Right atrium auricular region (tissue), 2 donors: ENCODE measurements around the gene RFC4. TPM values are rescaled to one million over a fixed set of nuclear protein-coding genes. Genes with fewer than 3 reads are reported as not detected.
A peak's percentile ranks its signal among the peaks of the same experiment; 100 is the strongest.

Experiments
- DNase-seq: peaks from one replicate; pipeline ENCODE4 v3.0.0-alpha.2; 2019; ENCODE audit warnings: low spot score
- H3K27ac ChIP-seq, 2 donors: fragments of 200-600 bp; sonication (generic); 1 replicate in 1 of 2; 2 replicates in 1 of 2; pipeline ENCODE4 v1.5.1; 2016 to 2019
- H3K27me3 ChIP-seq, 2 donors: fragments of 200-600 bp; sonication (generic); one replicate each; pipeline versions ENCODE4 v1.5.1 to v1.6.0; 2017 to 2019
- H3K36me3 ChIP-seq: fragments of 200-600 bp; sonication (generic); one replicate; pipeline ENCODE4 v1.5.1; 2016
- H3K4me1 ChIP-seq, 2 donors: fragments of 200-600 bp; sonication (generic); one replicate each; pipeline versions ENCODE4 v1.5.1 to v1.6.0; 2017 to 2019
- H3K4me3 ChIP-seq, 2 donors: fragments of 200-600 bp; sonication (generic); 1 replicate in 1 of 2; 2 replicates in 1 of 2; pipeline ENCODE4 v1.5.1; 2017 to 2019; ENCODE audit warnings: mild to moderate bottlenecking in 1 of 2, moderate library complexity in 1 of 2
- H3K9me3 ChIP-seq, 2 donors: fragments of 200-600 bp; sonication (generic); one replicate each; pipeline ENCODE4 v1.5.1; 2019
- CTCF ChIP-seq, 2 donors: fragments of 200-600 bp; sonication (generic); IDR thresholded peaks; one replicate each; pipeline ENCODE4 v1.5.1; 2019; ENCODE audit warnings: antibody characterized with exemption in 2 of 2
- total RNA-seq, 2 donors: library from RNA; depleted of rRNA; stranded (reverse); fragments of >200 nt; gene quantifications; one replicate each; pipeline ENCODE4 v1.1.0, GENCODE V29; 2016

Gene RFC4
- total RNA-seq, 2 donors from 2014 or later = 7.2 to 8.9 TPM

GRCh38 chr3:186754006-186754405, 52.3 kb downstream of the RFC4 start:
- no peak for TF ChIP-seq CTCF (IDR thresholded peaks at IDR 0.05)
- DNase-seq = no peak
- H3K4me3 ChIP-seq = no peak overlapping the region
- peaks cover 0 to 8% of the 10 kb centered on the region in 2 donors for H3K4me1 ChIP-seq
- H3K9me3 ChIP-seq = no peaks in the 10 kb centered on the region
- no peaks in the 10 kb centered on the region for H3K27me3 ChIP-seq
- no peak overlapping the region for H3K27ac ChIP-seq
- H3K36me3 ChIP-seq = no peaks in the 10 kb centered on the region

- Histone ChIP-seq H3K27ac (peak overlapping the region in 1 of 2 donors; percentile 59), H3K9me3 (no peaks in the 10 kb centered on the region), H3K4me3 (no peak overlapping the region), H3K4me1 (peaks cover 0 to 8% of the 10 kb centered on the region in 2 donors), H3K27me3 (no peaks in the 10 kb centered on the region), H3K36me3 (no peaks in the 10 kb centered on the region)
- TF ChIP-seq CTCF (IDR thresholded peaks at IDR 0.05) = no peak
- DNase-seq = no peak
Measured at GRCh38 chr3:186751480-186751879, 54.8 kb downstream of the RFC4 start.

- Histone ChIP-seq H3K27ac (no peak overlapping the region), H3K4me3 (no peak overlapping the region), H3K36me3 (no peaks in the 10 kb centered on the region), H3K9me3 (no peaks in the 10 kb centered on the region), H3K27me3 (no peaks in the 10 kb centered on the region), H3K4me1 (peaks cover 0 to 8% of the 10 kb centered on the region in 2 donors)
- DNase-seq = no peak
- no peak for TF ChIP-seq CTCF (IDR thresholded peaks at IDR 0.05)
Measured at GRCh38 chr3:186750316-186750715, 56.0 kb downstream of the RFC4 start.

- peak; percentile 60 for DNase-seq
- H3K27me3 ChIP-seq = no peaks in the 10 kb centered on the region
- no peaks in the 10 kb centered on the region for H3K9me3 ChIP-seq
- H3K36me3 ChIP-seq = no peaks in the 10 kb centered on the region
- no peak overlapping the region for H3K4me3 ChIP-seq
- H3K4me1 ChIP-seq = no peaks in the 10 kb centered on the region
- TF ChIP-seq CTCF (IDR thresholded peaks at IDR 0.05) = no peak
- H3K27ac ChIP-seq = peak overlapping the region in 1 of 2 donors; percentile 16
Measured at GRCh38 chr3:186746008-186746407, 60.3 kb downstream of the RFC4 start.

- H3K27ac ChIP-seq = no peak overlapping the region
- no peaks in the 10 kb centered on the region for H3K27me3 ChIP-seq
- H3K4me1 ChIP-seq = no peaks in the 10 kb centered on the region
- TF ChIP-seq CTCF (IDR thresholded peaks at IDR 0.05) = no peak
- DNase-seq = no peak
- no peak overlapping the region for H3K4me3 ChIP-seq
- H3K9me3 ChIP-seq = no peaks in the 10 kb centered on the region
- no peaks in the 10 kb centered on the region for H3K36me3 ChIP-seq
Measured at GRCh38 chr3:186743666-186744065, 62.6 kb downstream of the RFC4 start.

- H3K27me3 ChIP-seq = no peaks in the 10 kb centered on the region
- H3K4me3 ChIP-seq = no peak overlapping the region
- H3K27ac ChIP-seq = no peak overlapping the region
- no peaks in the 10 kb centered on the region for H3K9me3 ChIP-seq
- H3K36me3 ChIP-seq = no peaks in the 10 kb centered on the region
- no peak for TF ChIP-seq CTCF (IDR thresholded peaks at IDR 0.05)
- no peak for DNase-seq
- no peaks in the 10 kb centered on the region for H3K4me1 ChIP-seq
Measured at GRCh38 chr3:186742618-186743380, 63.5 kb downstream of the RFC4 start.
